Right atrium auricular region (tissue), 2 donors: Measurements from ENCODE around the gene MOAP1. TPM values are rescaled to one million over a fixed set of nuclear protein-coding genes. Genes with fewer than 3 reads are reported as not detected.

Experiments
- DNase-seq: peaks from one replicate; pipeline ENCODE4 v3.0.0-alpha.2; 2019; ENCODE audit warnings: low spot score
- H3K27ac ChIP-seq, 2 donors: fragments of 200-600 bp; sonication (generic); 1 replicate in 1 of 2; 2 replicates in 1 of 2; pipeline ENCODE4 v1.5.1; 2016 to 2019
- H3K27me3 ChIP-seq, 2 donors: fragments of 200-600 bp; sonication (generic); one replicate each; pipeline versions ENCODE4 v1.5.1 to v1.6.0; 2017 to 2019
- H3K36me3 ChIP-seq: fragments of 200-600 bp; sonication (generic); one replicate; pipeline ENCODE4 v1.5.1; 2016
- H3K4me1 ChIP-seq, 2 donors: fragments of 200-600 bp; sonication (generic); one replicate each; pipeline versions ENCODE4 v1.5.1 to v1.6.0; 2017 to 2019
- H3K4me3 ChIP-seq, 2 donors: fragments of 200-600 bp; sonication (generic); 1 replicate in 1 of 2; 2 replicates in 1 of 2; pipeline ENCODE4 v1.5.1; 2017 to 2019; ENCODE audit warnings: mild to moderate bottlenecking in 1 of 2, moderate library complexity in 1 of 2
- H3K9me3 ChIP-seq, 2 donors: fragments of 200-600 bp; sonication (generic); one replicate each; pipeline ENCODE4 v1.5.1; 2019
- total RNA-seq, 2 donors: library from RNA; depleted of rRNA; stranded (reverse); fragments of >200 nt; gene quantifications; one replicate each; pipeline ENCODE4 v1.1.0, GENCODE V29; 2016
- TF ChIP-seq, protein P1 (sequence below), 2 donors: fragments of 200-600 bp; sonication (generic); IDR thresholded peaks; one replicate each; pipeline ENCODE4 v1.5.1; 2019; ENCODE audit warnings: antibody characterized with exemption in 2 of 2

MOAP1 gene
- total RNA-seq, 2 donors from 2014 or later = 40.1 to 47.1 TPM

DNA sequence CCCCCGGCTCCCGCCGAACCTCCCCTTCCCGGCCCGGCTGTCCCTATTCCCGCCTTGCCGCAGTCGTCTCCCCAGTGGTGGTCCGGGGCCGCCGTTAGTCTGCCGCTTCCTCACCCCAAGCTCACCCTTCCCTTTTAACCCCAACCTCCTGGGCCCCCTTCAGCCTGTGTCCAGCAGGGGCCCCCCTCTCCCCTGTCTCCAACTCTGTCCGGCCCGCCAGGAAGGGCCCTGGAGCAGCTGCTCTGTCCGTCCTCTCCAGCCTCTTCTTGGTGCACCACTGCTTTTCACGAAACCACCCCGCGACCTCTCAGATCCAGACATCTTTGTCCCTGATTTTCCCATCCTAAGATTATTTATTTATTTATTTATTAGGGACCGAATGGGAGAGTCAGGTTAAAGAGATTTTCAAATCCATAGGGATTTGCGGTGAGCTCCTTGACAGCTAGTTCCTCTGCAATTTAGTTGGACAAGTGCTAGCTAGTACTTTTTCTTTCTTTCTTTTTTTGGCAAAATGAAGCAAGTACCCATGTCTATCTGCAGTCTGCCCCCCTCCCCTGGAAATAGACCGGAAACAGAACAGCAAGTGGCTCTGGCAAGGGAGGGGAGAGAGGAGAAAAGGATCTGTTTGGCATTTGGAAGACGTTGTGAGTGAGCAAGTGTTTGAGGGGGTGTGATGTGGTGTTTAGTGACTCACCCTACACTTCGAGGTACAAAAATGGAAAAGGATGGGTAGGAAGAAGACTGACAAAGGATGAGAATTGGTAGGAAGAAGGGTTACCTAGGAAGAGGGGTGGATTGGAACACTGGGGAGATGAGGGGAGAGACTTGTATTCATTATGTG is 23.0 kb upstream of the MOAP1 start:
- TF ChIP-seq, protein P1, sequence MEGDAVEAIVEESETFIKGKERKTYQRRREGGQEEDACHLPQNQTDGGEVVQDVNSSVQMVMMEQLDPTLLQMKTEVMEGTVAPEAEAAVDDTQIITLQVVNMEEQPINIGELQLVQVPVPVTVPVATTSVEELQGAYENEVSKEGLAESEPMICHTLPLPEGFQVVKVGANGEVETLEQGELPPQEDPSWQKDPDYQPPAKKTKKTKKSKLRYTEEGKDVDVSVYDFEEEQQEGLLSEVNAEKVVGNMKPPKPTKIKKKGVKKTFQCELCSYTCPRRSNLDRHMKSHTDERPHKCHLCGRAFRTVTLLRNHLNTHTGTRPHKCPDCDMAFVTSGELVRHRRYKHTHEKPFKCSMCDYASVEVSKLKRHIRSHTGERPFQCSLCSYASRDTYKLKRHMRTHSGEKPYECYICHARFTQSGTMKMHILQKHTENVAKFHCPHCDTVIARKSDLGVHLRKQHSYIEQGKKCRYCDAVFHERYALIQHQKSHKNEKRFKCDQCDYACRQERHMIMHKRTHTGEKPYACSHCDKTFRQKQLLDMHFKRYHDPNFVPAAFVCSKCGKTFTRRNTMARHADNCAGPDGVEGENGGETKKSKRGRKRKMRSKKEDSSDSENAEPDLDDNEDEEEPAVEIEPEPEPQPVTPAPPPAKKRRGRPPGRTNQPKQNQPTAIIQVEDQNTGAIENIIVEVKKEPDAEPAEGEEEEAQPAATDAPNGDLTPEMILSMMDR (IDR thresholded peaks at IDR 0.05) = peak in 1 of 2 donors; percentile 60
- no peak for DNase-seq
- H3K4me1 ChIP-seq = peaks cover 0 to 40% of the 10 kb centered on the region in 2 donors
- no peaks in the 10 kb centered on the region for H3K27me3 ChIP-seq
- H3K27ac ChIP-seq = peak overlapping the region; percentile 86
- H3K4me3 ChIP-seq = peak overlapping the region; percentile 85 to 89
- peaks cover 22% of the 10 kb centered on the region for H3K36me3 ChIP-seq
- no peaks in the 10 kb centered on the region for H3K9me3 ChIP-seq

DNA sequence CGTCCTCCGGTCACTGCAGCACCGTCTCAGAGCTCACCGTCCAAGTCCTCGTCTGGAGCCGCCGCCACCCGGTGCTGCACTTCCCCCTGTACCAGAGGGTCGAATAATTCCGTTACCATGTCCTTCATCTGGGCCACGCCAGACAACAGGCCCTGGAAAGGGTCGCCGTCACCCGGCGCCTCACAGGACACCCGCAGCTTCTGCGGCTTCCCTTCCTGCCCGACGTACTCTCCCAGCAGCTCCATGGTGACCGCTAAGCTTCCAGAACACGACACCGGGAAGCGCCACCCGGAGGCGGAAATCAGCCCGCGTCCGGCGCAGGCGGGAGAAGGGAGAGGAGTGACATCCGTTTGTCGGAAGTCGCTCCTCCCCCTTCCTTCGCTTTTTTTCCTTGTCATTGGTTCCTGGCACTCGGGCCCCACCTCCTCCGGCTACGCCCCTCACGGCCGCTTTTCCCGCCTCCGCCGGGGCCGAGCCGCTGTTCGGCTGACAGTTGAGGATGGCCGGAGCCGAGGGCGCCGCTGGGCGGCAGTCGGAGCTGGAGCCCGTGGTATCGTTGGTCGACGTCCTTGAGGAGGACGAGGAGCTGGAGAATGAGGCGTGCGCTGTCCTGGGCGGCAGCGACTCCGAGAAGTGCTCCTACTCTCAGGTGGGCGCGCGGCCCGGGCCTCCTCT is 22.2 kb upstream of the MOAP1 start, which contains the start of the genes GON7 and UBR7:
TSS of gene GON7 (minus strand) at position 273 of the 675 bp plus-strand sequence. CDS start at position 245, 28 bp downstream.
TSS of gene UBR7 (plus strand) at position 464 of the 675 bp plus-strand sequence. CDS start at position 500, 36 bp downstream.
- H3K4me1 ChIP-seq = peaks cover 0 to 40% of the 10 kb centered on the region in 2 donors
- no peaks in the 10 kb centered on the region for H3K9me3 ChIP-seq
- peaks cover 14% of the 10 kb centered on the region for H3K36me3 ChIP-seq
- peak within 1 kb of the TSS; percentile 86 for H3K27ac ChIP-seq
- peak; percentile 94 for DNase-seq
- H3K27me3 ChIP-seq = no peaks in the 10 kb centered on the region
- TF ChIP-seq, protein P1 (IDR thresholded peaks at IDR 0.05) = no peak
- H3K4me3 ChIP-seq = peak within 1 kb of the TSS; percentile 85 to 89

DNA sequence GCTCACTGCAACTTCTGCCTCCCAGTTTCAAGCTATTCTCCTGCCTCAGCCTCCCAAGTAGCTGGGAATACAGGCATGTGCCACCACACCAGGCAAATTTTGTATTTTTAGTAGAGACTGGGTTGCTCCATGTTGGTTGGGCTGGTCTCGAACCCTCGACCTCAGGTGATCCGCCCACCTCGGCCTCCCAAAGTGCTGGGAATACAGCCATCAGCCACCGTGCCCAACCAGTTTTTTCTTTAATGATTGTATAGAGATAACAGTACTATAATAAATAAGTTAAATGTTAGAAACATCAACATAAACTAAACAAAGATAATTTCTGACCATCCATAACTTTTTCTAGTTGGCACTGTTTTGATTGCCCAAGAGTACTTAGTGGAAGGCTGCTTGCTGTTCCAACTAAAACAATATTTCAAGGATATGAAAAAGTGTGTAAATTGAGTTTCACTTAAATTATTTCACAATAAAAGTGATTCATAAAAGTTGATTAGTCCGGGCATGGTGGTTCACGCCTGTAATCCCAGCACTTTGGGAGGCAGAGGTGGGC is 16.5 kb upstream of the MOAP1 start:
- Histone ChIP-seq H3K4me3 (no peak overlapping the region), H3K9me3 (no peaks in the 10 kb centered on the region), H3K27me3 (no peaks in the 10 kb centered on the region), H3K36me3 (no peaks in the 10 kb centered on the region), H3K4me1 (peaks cover 0 to 14% of the 10 kb centered on the region in 2 donors), H3K27ac (no peak overlapping the region)
- DNase-seq = no peak
- TF ChIP-seq, protein P1 (IDR thresholded peaks at IDR 0.05) = no peak

DNA sequence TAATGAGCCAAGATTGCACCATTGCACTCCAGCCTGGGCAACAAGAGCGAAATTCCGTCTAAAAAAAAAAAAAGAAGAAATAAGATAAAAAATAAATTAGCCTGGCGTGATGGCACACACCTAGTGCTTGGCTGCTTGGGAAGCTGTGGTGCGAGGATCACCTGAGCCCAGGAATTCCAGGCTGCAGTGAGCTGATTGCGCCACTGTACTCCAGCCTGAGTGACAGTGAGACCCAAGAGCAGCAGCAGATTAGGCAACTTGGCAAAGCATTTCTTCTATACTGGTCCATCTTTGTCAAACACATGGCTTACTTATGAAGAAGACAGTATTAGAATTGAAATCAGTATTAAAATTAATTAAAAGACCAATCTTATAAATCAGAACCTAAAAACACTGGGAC is 15.9 kb upstream of the MOAP1 start:
- peaks cover 0 to 7% of the 10 kb centered on the region in 2 donors for H3K4me1 ChIP-seq
- TF ChIP-seq, protein P1 (IDR thresholded peaks at IDR 0.05) = no peak
- DNase-seq = no peak
- H3K4me3 ChIP-seq = no peak overlapping the region
- H3K27me3 ChIP-seq = no peaks in the 10 kb centered on the region
- H3K9me3 ChIP-seq = no peaks in the 10 kb centered on the region
- H3K36me3 ChIP-seq = no peaks in the 10 kb centered on the region
- H3K27ac ChIP-seq = no peak overlapping the region

DNA sequence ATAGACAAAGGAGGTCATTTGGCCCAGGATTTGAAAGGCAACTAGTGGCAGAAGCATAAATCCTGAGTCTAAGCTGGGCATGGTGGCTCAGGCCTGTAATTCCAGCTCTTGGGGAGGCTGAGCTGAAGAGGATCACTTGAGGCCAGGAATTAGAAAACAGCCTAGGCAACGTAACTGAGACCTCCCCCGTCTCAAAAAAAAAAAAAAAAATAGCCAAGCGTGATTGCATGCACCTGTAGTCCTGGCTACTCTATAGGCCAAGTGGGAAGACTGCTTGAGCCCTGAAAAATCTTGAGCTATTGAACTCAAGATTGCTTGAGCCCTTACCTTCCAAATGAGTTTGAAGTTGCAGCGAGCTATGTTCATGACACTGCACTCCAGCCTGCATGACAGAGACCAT is 14.3 kb upstream of the MOAP1 start:
- TF ChIP-seq, protein P1 (IDR thresholded peaks at IDR 0.05) = no peak
- no peaks in the 10 kb centered on the region for H3K9me3 ChIP-seq

More for the DNA sequence above, 14.3 kb upstream of the MOAP1 start:
- Histone ChIP-seq H3K27ac (no peak overlapping the region), H3K4me1 (no peaks in the 10 kb centered on the region), H3K36me3 (no peaks in the 10 kb centered on the region), H3K4me3 (no peak overlapping the region), H3K27me3 (no peaks in the 10 kb centered on the region)
- no peak for DNase-seq
